Esophagus muscularis mucosa (tissue), 4 donors: ENCODE data around the gene SUCLA2.

Source experiments
- CTCF ChIP-seq, 3 experiments: fragments of 200-600 bp in 2 of 3; fragments of 450-650 bp in 1 of 3; sonication (generic) in 2 of 3; IDR thresholded peaks; one replicate each; pipeline ENCODE4 v1.5.1; 2017 to 2019; ENCODE audit warnings: antibody characterized with exemption in 3 of 3, mild to moderate bottlenecking in 2 of 3, moderate library complexity in 1 of 3
- EP300 ChIP-seq: sonication (generic); formaldehyde crosslinking; IDR thresholded peaks from one replicate; pipeline ENCODE4 v1.6.1; 2017; ENCODE audit warnings: antibody characterized with exemption
- POLR2A ChIP-seq: fragments of 450-650 bp; IDR thresholded peaks from one replicate; pipeline ENCODE4 v1.6.1; 2017; ENCODE audit warnings: antibody characterized with exemption, moderate library complexity, mild to moderate bottlenecking, low read depth
- POLR2AphosphoS5 ChIP-seq, 2 donors: sonication (generic); formaldehyde crosslinking; IDR thresholded peaks; one replicate each; pipeline ENCODE4 v1.6.1; 2017; ENCODE audit warnings: antibody characterized with exemption in 2 of 2

- no peak for TF ChIP-seq EP300
- TF ChIP-seq POLR2AphosphoS5 (IDR thresholded peaks at IDR 0.05) = no peak
- TF ChIP-seq POLR2A = no peak
- no peak for TF ChIP-seq CTCF (IDR thresholded peaks at IDR 0.05)
Observed at GRCh38 chr13:47934371-47934770, 66.7 kb downstream of the SUCLA2 start.
